H1 (cell line): ENCODE measurements around the gene TAF12. TPM values are rescaled to one million over a fixed set of nuclear protein-coding genes. Genes with fewer than 3 reads are reported as not detected.

Experiments used
- CTCF ChIA-PET: fragments of 300-600 bp; sonication (Branson Sonifier 250); formaldehyde crosslinking; loops from one replicate; lab custom pipeline; 2021; ENCODE audit not compliant: partially characterized antibody; lab: Charles Lee
- POLR2A ChIA-PET: fragments of 300-600 bp; sonication (Branson Sonifier 250); formaldehyde crosslinking; loops from one replicate; lab custom pipeline; 2021; ENCODE audit warnings: inconsistent platforms; ENCODE audit not compliant: partially characterized antibody; lab: Charles Lee
- DNase-seq, 2 experiments: peaks; one replicate each; pipeline versions ENCODE4 v3.0.0 to v3.0.0-alpha.2; 2010 to 2022; ENCODE audit warnings: low spot score in 2 of 2, low read depth in 1 of 2, mixed read lengths in 1 of 2
- FAIRE-seq: peaks from 2 replicates; lab custom pipeline; 2011; peaks lifted over from hg19 to GRCh38; lab: Jason Lieb, UNC
- H2AFZ ChIP-seq: 2 replicates; pipeline ENCODE4 v1.8.1; 2012; ENCODE audit warnings: low read length, inconsistent platforms
- H2AK5ac ChIP-seq: 2 replicates; pipeline ENCODE4 v1.6.1; 2013; ENCODE audit warnings: low read depth, low read length
- H2BK120ac ChIP-seq: replicated peaks from 2 replicates; pipeline ENCODE3; 2013; ENCODE audit warnings: low read depth, low read length, inconsistent platforms
- H2BK12ac ChIP-seq: 2 replicates; pipeline ENCODE4 v1.6.1; 2013; ENCODE audit warnings: low read depth, low read length
- H2BK15ac ChIP-seq: 2 replicates; pipeline ENCODE4 v1.6.1; 2013; ENCODE audit warnings: low read length
- H2BK20ac ChIP-seq: 2 replicates; pipeline ENCODE4 v1.6.1; 2013; ENCODE audit warnings: low read length
- H2BK5ac ChIP-seq: 2 replicates; pipeline ENCODE4 v1.6.1; 2013; ENCODE audit warnings: low read depth, low read length
- H3K14ac ChIP-seq: 2 replicates; pipeline ENCODE4 v1.6.1; 2013; ENCODE audit warnings: inconsistent platforms; ENCODE audit not compliant: insufficient read length
- H3K18ac ChIP-seq: 2 replicates; pipeline ENCODE4 v1.6.1; 2013; ENCODE audit warnings: low read length; ENCODE audit errors: extremely low read depth
- H3K23ac ChIP-seq: 2 replicates; pipeline ENCODE4 v1.6.1; 2013; ENCODE audit warnings: inconsistent platforms; ENCODE audit not compliant: insufficient read length
- H3K23me2 ChIP-seq: 2 replicates; pipeline ENCODE4 v1.6.1; 2013; ENCODE audit warnings: low read depth, low read length
- H3K27ac ChIP-seq: 2 replicates; pipeline ENCODE4 v1.6.1; 2011; ENCODE audit warnings: low read depth, low read length, inconsistent platforms
- H3K27me3 ChIP-seq, 4 experiments: replicated peaks in 1 of 4; 1 replicate in 1 of 4; 2 replicates in 3 of 4; pipeline versions ENCODE4 v1.6.1 to v1.8.1; 2011 to 2013; ENCODE audit warnings: low read length in 3 of 4, mild to moderate bottlenecking in 3 of 4, inconsistent platforms in 2 of 4, mixed read lengths in 2 of 4, moderate library complexity in 1 of 4; ENCODE audit not compliant: control insufficient read depth in 3 of 4, insufficient read depth in 3 of 4; ENCODE audit errors: extremely low read depth in 1 of 4
- H3K36me3 ChIP-seq, 4 experiments: 2 replicates each; pipeline versions ENCODE4 v1.6.1 to v1.8.1; 2011 to 2013; ENCODE audit warnings: mild to moderate bottlenecking in 4 of 4, low read length in 3 of 4, moderate library complexity in 2 of 4, control low read depth in 1 of 4, inconsistent platforms in 1 of 4; ENCODE audit not compliant: insufficient read depth in 4 of 4, control insufficient read depth in 2 of 4
- H3K4ac ChIP-seq: replicated peaks from 2 replicates; pipeline ENCODE3; 2013; ENCODE audit warnings: low read length, low read depth, mixed read lengths, inconsistent platforms; ENCODE audit not compliant: insufficient read length
- H3K4me1 ChIP-seq, 4 experiments: replicated peaks in 1 of 4; 1 replicate in 1 of 4; 2 replicates in 3 of 4; pipeline versions ENCODE4 v1.6.1 to v1.8.1; 2011 to 2013; ENCODE audit warnings: low read length in 3 of 4, inconsistent platforms in 2 of 4, mixed read lengths in 1 of 4; ENCODE audit not compliant: insufficient read depth in 4 of 4, control insufficient read depth in 3 of 4
- H3K4me2 ChIP-seq, 2 experiments: 2 replicates each; pipeline versions ENCODE4 v1.6.1 to v1.8.1; 2011 to 2013; ENCODE audit warnings: low read depth in 2 of 2, low read length in 2 of 2, control low read depth in 1 of 2, inconsistent platforms in 1 of 2, mild to moderate bottlenecking in 1 of 2; ENCODE audit not compliant: insufficient read depth in 1 of 2
- H3K4me3 ChIP-seq, 4 experiments: fragments of 200-600, 300-600 bp in 1 of 4; sonication (generic), shearing (Covaris generic), sonication (Bioruptor Twin) in 1 of 4; 2 replicates each; pipeline versions ENCODE4 v1.5.1 to v1.8.1; 2011 to 2016; ENCODE audit warnings: low read length in 4 of 4, low read depth in 3 of 4, control low read depth in 2 of 4, inconsistent platforms in 2 of 4, mild to moderate bottlenecking in 2 of 4, mixed read lengths in 1 of 4, moderate library complexity in 1 of 4; ENCODE audit not compliant: insufficient read depth in 2 of 4; ENCODE audit errors: extremely low read depth in 1 of 4
- H3K56ac ChIP-seq: replicated peaks from 2 replicates; pipeline ENCODE3; 2013; ENCODE audit warnings: low read depth, mild to moderate bottlenecking, mixed read lengths, low read length, inconsistent platforms; ENCODE audit not compliant: insufficient read length
- H3K79me1 ChIP-seq: 2 replicates; pipeline ENCODE4 v1.6.1; 2013; ENCODE audit warnings: low read depth, low read length, control low read depth
- H3K79me2 ChIP-seq, 2 experiments: 2 replicates each; pipeline versions ENCODE4 v1.6.1 to v1.8.1; 2012 to 2013; ENCODE audit warnings: low read length in 2 of 2, mild to moderate bottlenecking in 2 of 2, inconsistent platforms in 1 of 2; ENCODE audit not compliant: insufficient read depth in 2 of 2, control insufficient read depth in 1 of 2
- H3K9ac ChIP-seq, 4 experiments: replicated peaks in 1 of 4; 1 replicate in 1 of 4; 2 replicates in 3 of 4; pipeline versions ENCODE4 v1.6.1 to v1.8.1; 2011 to 2013; ENCODE audit warnings: low read depth in 3 of 4, low read length in 3 of 4, control low read depth in 2 of 4, mild to moderate bottlenecking in 2 of 4, moderate library complexity in 2 of 4, inconsistent platforms in 1 of 4; ENCODE audit errors: extremely low read depth in 1 of 4
- H3K9me3 ChIP-seq, 2 experiments: 2 replicates each; pipeline versions ENCODE4 v1.6.1 to v1.8.1; 2012 to 2013; ENCODE audit warnings: mild to moderate bottlenecking in 2 of 2, moderate library complexity in 2 of 2, control low read depth in 1 of 2, inconsistent platforms in 1 of 2, low read depth in 1 of 2, low read length in 1 of 2, mixed read lengths in 1 of 2; ENCODE audit not compliant: insufficient read depth in 2 of 2
- H4K20me1 ChIP-seq, 2 experiments: replicated peaks in 1 of 2; 2 replicates each; pipeline versions ENCODE3 to v1.8.1; 2011 to 2013; ENCODE audit warnings: inconsistent platforms in 2 of 2, low read length in 2 of 2, mild to moderate bottlenecking in 1 of 2; ENCODE audit not compliant: insufficient read depth in 2 of 2, control insufficient read depth in 1 of 2
- H4K5ac ChIP-seq: 2 replicates; pipeline ENCODE4 v1.6.1; 2013; ENCODE audit warnings: low read length, low read depth, mixed read lengths, inconsistent platforms; ENCODE audit not compliant: insufficient read length
- H4K8ac ChIP-seq: 2 replicates; pipeline ENCODE4 v1.8.0; 2013; ENCODE audit warnings: mild to moderate bottlenecking, moderate library complexity, low read length, inconsistent platforms; ENCODE audit not compliant: insufficient read depth; ENCODE audit errors: extremely low read depth
- H4K91ac ChIP-seq: replicated peaks from 2 replicates; pipeline ENCODE3; 2013; ENCODE audit warnings: low read length, mixed read lengths, inconsistent platforms; ENCODE audit not compliant: insufficient read length
- BCL11A ChIP-seq, 2 experiments: IDR thresholded peaks; one replicate each; pipeline ENCODE4 v1.6.1; 2011; ENCODE audit warnings: low read depth in 2 of 2, low read length in 2 of 2, mild to moderate bottlenecking in 2 of 2
- CEBPB ChIP-seq: IDR thresholded peaks from 2 replicates; pipeline ENCODE4 v1.6.1; 2012; ENCODE audit warnings: low read depth, low read length
- CHD1 ChIP-seq: IDR thresholded peaks from 2 replicates; pipeline ENCODE4 v1.6.1; 2012; ENCODE audit warnings: low read depth, low read length, improper control_type of control experiment
- CREB1 ChIP-seq: IDR thresholded peaks from 2 replicates; pipeline ENCODE4 v1.6.1; 2012; ENCODE audit warnings: inconsistent platforms
- CTBP2 ChIP-seq: IDR thresholded peaks from 2 replicates; pipeline ENCODE4 v1.7.0; 2011; ENCODE audit warnings: borderline replicate concordance, mild to moderate bottlenecking, moderate library complexity, mixed read lengths, low read length; ENCODE audit not compliant: insufficient read depth, insufficient read length
- E2F6 ChIP-seq: IDR thresholded peaks from 2 replicates; pipeline ENCODE4 v1.6.1; 2012; ENCODE audit warnings: inconsistent platforms
- NANOG ChIP-seq: IDR thresholded peaks from 2 replicates; pipeline ENCODE4 v1.6.1; 2011; ENCODE audit warnings: low read length, low read depth, mild to moderate bottlenecking, inconsistent platforms; ENCODE audit not compliant: insufficient read depth, poor library complexity, severe bottlenecking
- POLR2A ChIP-seq, 2 experiments: IDR thresholded peaks; 1 replicate in 1 of 2; 2 replicates in 1 of 2; pipeline ENCODE4 v1.6.1; 2011; ENCODE audit warnings: low read depth in 2 of 2, low read length in 2 of 2, mild to moderate bottlenecking in 2 of 2; ENCODE audit errors: control extremely low read depth in 1 of 2
- RFX5 ChIP-seq: IDR thresholded peaks from 2 replicates; pipeline ENCODE4 v1.6.1; 2011; ENCODE audit warnings: low read depth, low read length, improper control_type of control experiment, borderline replicate concordance
- SIN3A ChIP-seq, 2 experiments: IDR thresholded peaks in 1 of 2; conservative IDR thresholded peaks in 1 of 2; 2 replicates each; pipeline ENCODE4 v1.6.1; 2011 to 2012; ENCODE audit warnings: low read length in 2 of 2, improper control_type of control experiment in 1 of 2, low read depth in 1 of 2, mild to moderate bottlenecking in 1 of 2
- USF2 ChIP-seq: IDR thresholded peaks from 2 replicates; pipeline ENCODE4 v1.6.1; 2011; ENCODE audit warnings: low read length, improper control_type of control experiment
- WGBS, 2 experiments: shearing (Covaris generic) in 1 of 2; methylation state at CpG; one replicate each; pipeline versions ENCODE4 v1.1.6 to v1.1.7; 2013 to 2015; ENCODE audit warnings: low lambda C conversion rate in 2 of 2, mixed read lengths in 2 of 2, inconsistent platforms in 1 of 2, low coverage in 1 of 2, missing lambda C conversion rate in 1 of 2; ENCODE audit not compliant: insufficient replicate concordance in 2 of 2, insufficient coverage in 1 of 2, insufficient read length in 1 of 2; ENCODE audit errors: extremely low coverage in 1 of 2, missing lambda C conversion rate in 1 of 2; 5-methylcytosine and 5-hydroxymethylcytosine counted together
- polyA plus RNA-seq, 7 experiments: library from polyadenylated mRNA; depleted of rRNA in 3 of 7; stranded (reverse) in 5 of 7; unstranded in 2 of 7; fragments of >200 nt in 5 of 7; fragments of 200-250 nt in 2 of 7; gene quantifications; 1 replicate in 5 of 7; 2 replicates in 1 of 7; 4 replicates in 1 of 7; pipeline versions ENCODE4 v1.2.1 to v1.2.3, GENCODE V29; 2011 to 2013; ENCODE audit warnings: missing spikeins in 2 of 7, mixed read lengths in 2 of 7
- total RNA-seq: library from RNA; stranded (reverse); fragmentation: NEBNext Ultra II Directional; extraction: Animal tissue kit (Norgen Biotek cat#: 25700); gene quantifications from 2 replicates; pipeline ENCODE4 v1.2.1, GENCODE V29; 2021

The TAF12 gene
- total and polyA plus RNA-seq, 2 of the 8 experiments (the other 6 are each of a cell fraction or from before 2014, with no cell fraction given) = 25.1 to 27.2 TPM

DNA sequence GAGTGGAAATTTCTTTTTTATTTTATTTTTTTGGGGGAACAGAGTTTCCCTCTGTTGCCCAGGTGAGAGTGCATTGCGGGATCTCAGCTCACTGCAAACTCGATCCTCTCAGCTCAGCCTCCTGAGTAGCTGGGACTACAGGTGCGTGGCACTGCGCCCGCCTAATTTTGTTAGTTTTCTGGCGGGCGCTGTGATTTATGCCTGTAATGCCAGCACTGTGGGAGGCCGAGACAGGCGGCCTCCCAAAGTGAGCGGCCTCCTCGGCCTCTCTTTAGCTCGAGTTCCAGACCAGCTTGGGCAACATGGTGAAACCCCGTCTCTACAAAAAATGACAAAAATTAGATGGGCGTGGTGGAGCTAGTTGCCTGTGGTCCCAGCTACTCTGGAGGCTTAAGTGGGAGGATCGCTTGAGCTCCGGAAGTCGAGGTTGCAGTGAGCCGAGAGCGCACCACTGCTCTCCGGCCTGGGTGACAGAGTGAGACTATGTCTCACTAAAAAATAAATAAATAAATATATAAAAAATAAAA is 28.4 kb upstream of the TAF12 start:
- peaks cover 0 to 31% of the 10 kb centered on the region in 2 experiments; a peak in 2 of 4 replicates for H3K79me2 ChIP-seq
- H3K27me3 ChIP-seq = no peaks in the 10 kb centered on the region
- no peak overlapping the region for H3K4ac ChIP-seq
- H3K23ac ChIP-seq = no peak overlapping the region
- H3K27ac ChIP-seq = no peak overlapping the region
- no peak overlapping the region for H2AFZ ChIP-seq
- H2AK5ac ChIP-seq = no peak overlapping the region
- no peak overlapping the region for H2BK15ac ChIP-seq
- no peaks in the 10 kb centered on the region; the same call in 1 of the 2 replicates for H3K79me1 ChIP-seq
- H3K18ac ChIP-seq = no peak overlapping the region
- H3K14ac ChIP-seq = no peak overlapping the region
- H3K23me2 ChIP-seq = peaks cover 10% of the 10 kb centered on the region; the same call in 1 of the 2 replicates
- 93% methylated on average over 20 of the region's 20 CpGs; no CpG with 5 or more reads in 1 of the 2 experiments for WGBS, 2 experiments
- no peaks in the 10 kb centered on the region for H3K36me3 ChIP-seq
- H3K9ac ChIP-seq = no peak overlapping the region
- no peak overlapping the region; the same call in 1 of the 2 replicates for H4K8ac ChIP-seq
- no peak overlapping the region for H2BK5ac ChIP-seq
- no peaks in the 10 kb centered on the region for H3K9me3 ChIP-seq
- H2BK20ac ChIP-seq = no peak overlapping the region
- DNase-seq (no peak), FAIRE-seq (no peak)
- no peak overlapping the region for H2BK120ac ChIP-seq
- H3K4me1 ChIP-seq = peaks cover 0 to 8% (median 5%) of the 10 kb centered on the region in 4 experiments; a peak in 5 of 7 replicates
- no peak overlapping the region for H3K4me3 ChIP-seq
- no peaks in the 10 kb centered on the region for H4K20me1 ChIP-seq
- H3K4me2 ChIP-seq = no peak overlapping the region
- H4K5ac ChIP-seq = no peak overlapping the region
- H4K91ac ChIP-seq = no peak overlapping the region
- POLR2A ChIA-PET = interaction anchor here (0.8 to 6.0 kb wide), 7 partner anchors 8 to 90 kb away, joined by 3 to 56 read pairs (median 4); partner anchors contain the start of genes RNU11 and YTHDF2
- no peak overlapping the region for H3K56ac ChIP-seq
- H2BK12ac ChIP-seq = no peak overlapping the region
- CTCF ChIA-PET = interaction anchor here (0.6 to 1.7 kb wide), 6 partner anchors 10 to 251 kb away, joined by 3 to 6 read pairs (median 4); no protein-coding TSS in a partner anchor
- no peak for TF ChIP-seq E2F6
- no peak for TF ChIP-seq CTBP2
- TF ChIP-seq USF2 = no peak
- no peak for TF ChIP-seq POLR2A (IDR thresholded peaks at IDR 0.05; ENCODE audit: control extremely low read depth in 1 of 2, low read depth in 2 of 2, low read length in 2 of 2)
- no peak for TF ChIP-seq CEBPB
- no peak for TF ChIP-seq BCL11A (IDR thresholded peaks at IDR 0.05; ENCODE audit: low read depth in 2 of 2, low read length in 2 of 2)
- no peak for TF ChIP-seq RFX5
- TF ChIP-seq CHD1 = no peak
- TF ChIP-seq SIN3A (conservative IDR thresholded peaks at IDR 0.05 in 1 of 2, IDR thresholded peaks at IDR 0.05 in 1 of 2; ENCODE audit: low read depth in 1 of 2, low read length in 2 of 2) = no peak
- TF ChIP-seq NANOG = no peak
- no peak for TF ChIP-seq CREB1
